CD4-positive, alpha-beta T cell treated with Interleukin-17A for 1 hour (primary cell): ENCODE data around the gene GIMAP6.
"Not testable (repeated sequence)": the region's sequence is repeated elsewhere in the genome, so short reads cannot be mapped to it uniquely, and the experiment has no call there.

Experiments
- DNase-seq: peaks from one replicate; pipeline ENCODE4 v3.0.0-alpha.2; 2020

The GIMAP6 gene

GRCh38 chr7:150631866-150632864, at the start of gene GIMAP6:
Gene GIMAP6 (minus strand): TSS chr7:150632385. CDS start chr7:150630142, 2,243 bp downstream.
- peak; percentile 54 for DNase-seq

- DNase-seq, result not testable (repeated sequence)
These were observed 48.2 kb upstream of the GIMAP6 start for GRCh38 chr7:150680364-150680763.

DNA sequence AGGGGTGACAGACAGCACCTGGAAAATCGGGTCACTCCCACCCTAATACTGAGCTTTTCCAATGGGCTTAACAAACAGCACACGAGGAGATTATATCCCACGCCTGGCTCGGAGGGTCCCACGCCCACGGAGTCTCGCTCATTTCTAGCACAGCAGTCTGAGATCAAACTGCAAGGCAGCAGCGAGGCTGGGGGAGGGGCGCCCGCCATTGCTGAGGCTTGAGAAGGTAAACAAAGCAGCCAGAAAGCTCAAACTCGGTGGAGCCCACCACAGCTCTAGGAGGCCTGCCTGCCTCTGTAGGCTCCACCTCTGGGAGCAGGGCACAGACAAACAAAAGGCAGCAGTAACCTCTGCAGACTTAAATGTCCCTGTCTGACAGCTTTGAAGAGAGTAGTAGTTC, 46.4 kb upstream of the GIMAP6 start:
- peak; percentile 26 for DNase-seq

DNA sequence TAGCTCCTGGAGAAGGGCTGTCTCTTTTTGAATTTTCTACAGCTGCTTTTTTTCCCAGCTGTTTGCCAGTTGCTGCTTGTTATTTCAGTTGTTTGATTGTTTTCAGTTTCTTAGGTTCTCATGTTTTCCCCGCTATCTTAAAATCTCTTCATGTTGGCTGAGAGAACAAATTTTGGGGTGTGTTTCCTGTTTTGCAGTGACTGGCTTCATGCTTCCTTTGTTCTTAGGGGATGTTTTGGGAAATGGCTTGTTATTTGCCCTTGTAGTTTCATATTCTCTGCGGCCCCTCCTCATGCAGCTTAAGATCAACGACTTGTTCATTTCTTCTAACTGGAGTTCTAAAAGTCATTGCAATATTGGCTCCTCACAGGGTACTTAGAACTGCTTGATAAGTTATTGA, 44.7 kb upstream of the GIMAP6 start:
- DNase-seq, result peak; percentile 84

DNA sequence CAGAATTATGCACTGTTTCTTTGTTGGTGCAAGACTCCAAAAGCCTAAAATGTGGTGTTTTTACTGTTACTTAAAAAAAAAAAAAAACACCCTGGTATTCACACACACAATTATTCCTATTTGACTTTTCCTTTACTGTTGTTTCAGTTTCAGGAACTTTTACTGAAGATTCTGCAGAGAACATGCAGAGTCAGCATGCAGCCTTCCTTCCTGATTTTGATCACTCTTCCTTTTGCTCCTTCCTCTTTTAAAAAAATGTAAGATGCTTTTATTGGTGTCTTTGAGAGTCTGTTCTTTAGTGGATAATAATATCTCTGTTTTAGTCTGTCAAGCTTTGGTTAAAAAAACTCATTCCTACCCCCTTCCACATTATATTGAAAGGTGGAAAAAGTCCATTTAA, 44.1 kb upstream of the GIMAP6 start:
- peak; percentile 34 for DNase-seq

- no peak for DNase-seq
These were observed 43.5 kb upstream of the GIMAP6 start for GRCh38 chr7:150675714-150676113.

GRCh38 chr7:150671798-150672585, 39.8 kb upstream of the GIMAP6 start:
- not testable (repeated sequence) for DNase-seq

DNA sequence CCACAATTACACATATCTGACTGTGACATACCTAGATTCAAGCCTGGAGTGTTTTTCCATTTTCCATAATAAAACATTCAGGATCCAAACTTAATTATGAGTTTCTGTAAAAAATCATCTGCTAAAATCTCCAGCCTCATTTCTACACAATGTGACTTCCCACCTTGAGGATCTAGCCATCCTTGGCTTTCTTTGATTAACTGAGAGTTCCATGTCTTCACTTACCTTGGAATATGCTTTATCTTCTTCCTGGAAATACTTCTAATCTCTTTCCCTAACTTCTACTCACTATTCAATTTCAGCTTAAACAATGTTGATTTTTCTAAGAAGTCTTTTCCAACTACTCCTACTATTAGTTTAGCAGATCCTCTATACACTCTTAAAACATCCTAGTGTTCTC, 36.8 kb upstream of the GIMAP6 start:
- no peak for DNase-seq

DNA sequence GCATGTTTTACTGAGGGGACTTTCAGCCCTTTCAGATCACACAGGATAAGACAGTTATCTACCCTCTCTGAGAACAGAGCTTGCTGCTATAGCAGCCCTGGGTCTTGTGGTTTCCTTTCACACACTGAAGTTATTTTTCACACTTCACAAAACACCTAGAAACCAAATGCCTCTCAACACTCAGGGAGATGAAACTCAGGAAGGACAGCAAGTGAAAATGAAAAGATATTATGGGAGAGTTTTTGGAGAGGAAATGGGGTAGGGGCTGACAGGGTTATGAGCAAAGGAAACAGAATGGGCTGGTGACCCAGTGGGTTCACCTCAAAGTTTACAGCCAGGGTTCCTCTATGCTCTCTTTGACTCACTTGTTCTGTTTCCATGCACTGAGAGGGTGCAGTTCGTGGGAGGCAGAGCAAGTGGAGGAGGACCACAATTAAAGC, 36.3 kb upstream of the GIMAP6 start:
- DNase-seq, result peak; percentile 88

DNA sequence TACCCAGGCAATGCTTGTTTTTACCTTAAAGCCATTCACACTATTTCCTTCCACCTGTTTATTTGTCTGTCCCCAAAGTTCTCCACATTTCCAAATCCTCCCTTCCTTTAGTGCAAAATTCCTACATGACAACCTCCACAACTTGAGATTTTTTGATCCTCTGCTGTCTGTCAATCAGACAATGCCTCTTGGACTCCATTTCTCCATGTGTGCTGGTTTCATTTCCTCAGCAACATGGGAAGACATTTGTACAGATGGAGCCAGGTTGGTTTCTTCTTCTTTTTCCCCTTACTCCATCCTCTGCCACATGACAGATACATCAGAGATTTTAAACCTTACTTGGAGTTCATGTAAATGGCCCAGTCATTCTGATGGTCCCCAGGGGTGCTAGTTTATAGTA, 34.2 kb upstream of the GIMAP6 start:
- DNase-seq, result no peak

DNA sequence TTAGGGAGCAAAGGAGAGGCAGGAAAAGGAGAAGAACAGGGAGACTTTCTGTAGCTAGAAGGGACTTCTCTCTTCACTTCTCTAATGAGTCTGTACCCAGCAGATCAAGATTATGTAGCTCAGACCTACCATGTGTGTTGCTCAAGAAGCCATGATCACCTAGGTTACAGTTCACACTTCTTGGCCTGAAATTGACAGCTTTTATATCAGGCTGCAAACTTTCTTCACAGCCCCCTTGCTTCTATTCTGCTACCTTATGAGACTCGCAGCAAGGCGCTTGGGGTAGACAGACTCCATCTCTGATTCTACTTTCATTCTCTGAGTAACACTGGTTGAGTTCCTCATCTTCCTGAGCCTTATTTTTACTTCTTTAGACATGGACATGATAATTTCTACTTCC, 33.7 kb upstream of the GIMAP6 start:
- peak; percentile 70 for DNase-seq

- DNase-seq, result no peak
These were observed 33.0 kb upstream of the GIMAP6 start for GRCh38 chr7:150665089-150665748.

DNA sequence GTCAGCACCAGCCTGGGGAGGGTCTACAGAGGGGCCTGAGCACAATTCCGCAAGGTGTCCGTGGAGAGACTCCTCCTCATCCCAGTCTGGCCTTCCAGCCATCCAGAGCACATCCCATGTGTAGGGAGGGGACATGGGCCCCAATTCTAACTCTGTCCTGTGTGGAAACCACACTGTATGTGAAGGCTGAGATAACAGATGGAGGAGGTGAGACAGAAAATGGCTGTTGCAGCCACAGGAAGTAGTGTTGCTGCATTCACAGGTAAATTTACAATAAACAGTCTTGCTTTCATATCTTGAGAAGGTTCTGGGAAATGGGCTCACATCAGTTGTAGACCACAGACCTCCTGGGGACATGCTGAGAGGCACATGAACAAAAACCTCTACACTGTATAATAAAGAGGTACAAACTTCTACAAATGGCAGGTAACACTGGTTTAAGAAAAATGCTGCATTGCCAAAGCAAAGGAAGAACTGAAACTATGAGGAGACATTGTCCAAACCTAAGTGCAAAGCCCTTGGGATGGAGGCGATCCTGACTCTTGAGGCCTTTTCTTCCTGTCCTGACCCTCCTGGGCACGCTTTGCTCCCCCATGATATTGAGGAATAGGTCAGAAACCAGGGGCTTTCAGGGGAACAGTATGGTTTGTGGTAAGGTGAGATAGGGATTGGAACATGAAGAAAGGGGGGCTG, 31.8 kb upstream of the GIMAP6 start:
- peak; percentile 72 for DNase-seq

GRCh38 chr7:150662821-150663220, 30.6 kb upstream of the GIMAP6 start:
- not testable (repeated sequence) for DNase-seq

- no peak for DNase-seq
These were observed 28.9 kb upstream of the GIMAP6 start for GRCh38 chr7:150660939-150661613.

DNA sequence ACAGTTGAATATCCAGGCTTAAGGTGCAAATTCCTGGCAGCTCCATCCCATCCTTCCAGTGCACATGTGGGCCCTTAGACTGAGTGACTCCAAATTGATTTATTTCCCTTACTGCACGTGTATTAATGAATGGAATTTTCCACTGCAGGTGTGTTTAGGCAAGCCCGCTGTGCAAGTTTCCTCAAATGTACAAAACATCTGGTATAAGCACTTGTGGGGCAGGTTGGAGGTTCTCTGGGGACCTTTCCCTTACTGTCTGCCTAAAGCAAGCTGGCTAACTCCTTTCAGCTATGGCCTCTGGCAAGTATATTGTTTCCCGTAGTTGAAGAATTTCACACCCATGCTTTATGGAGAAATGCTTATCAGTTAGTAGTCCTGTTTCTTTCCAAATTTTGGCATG, 25.3 kb upstream of the GIMAP6 start:
- no peak for DNase-seq

DNA sequence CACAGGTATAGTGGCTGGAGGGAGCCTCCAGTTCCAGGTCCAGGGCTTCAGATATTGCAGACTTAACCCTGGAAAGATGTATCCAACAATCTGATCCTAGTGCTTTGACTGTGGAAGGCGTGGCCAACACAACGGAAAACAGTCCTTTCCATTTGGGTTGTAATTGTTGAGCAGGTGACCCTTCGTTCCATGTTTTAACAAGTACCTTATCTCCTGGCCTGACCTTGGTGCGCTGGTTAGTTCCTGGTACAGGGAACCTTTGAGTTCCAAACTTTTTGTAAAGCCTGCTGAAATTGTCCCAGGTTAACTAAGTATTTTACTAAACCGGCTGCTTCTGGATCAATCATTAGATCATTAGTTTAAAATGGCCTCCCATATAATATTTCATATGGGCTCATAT, 23.9 kb upstream of the GIMAP6 start:
- DNase-seq, result no peak

DNA sequence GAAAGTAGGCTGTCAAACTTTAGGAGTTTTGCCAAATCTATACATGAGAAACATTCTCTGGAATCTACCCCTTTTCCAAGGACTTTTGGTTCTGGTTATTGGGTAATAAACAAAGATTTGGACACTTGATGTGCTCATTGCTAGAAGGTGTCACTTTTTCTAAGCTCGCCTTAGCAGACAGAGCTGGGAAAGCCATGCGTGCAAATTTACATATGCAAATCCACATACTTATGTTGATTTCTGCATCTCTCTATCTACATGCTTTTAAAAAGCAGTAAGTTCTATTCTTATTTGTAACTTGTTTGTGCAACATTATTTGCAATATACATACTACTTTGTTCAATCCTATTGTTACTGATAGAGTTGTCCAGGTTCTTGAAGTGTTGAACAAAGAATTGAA, 22.5 kb upstream of the GIMAP6 start:
- no peak for DNase-seq

- DNase-seq, result no peak
These were observed 16.8 kb upstream of the GIMAP6 start for GRCh38 chr7:150649080-150649385.

GRCh38 chr7:150648353-150649079, 16.3 kb upstream of the GIMAP6 start:
- DNase-seq, result peak; percentile 65

GRCh38 chr7:150645259-150646020, 13.3 kb upstream of the GIMAP6 start:
- no peak for DNase-seq
